Stimulated activated CD8-positive, alpha-beta memory T cell treated with anti-CD3 and anti-CD28 coated beads, Interleukin-12 subunit alpha, Interleukin-12 subunit beta, amount 100 ng/mL, for 1 hour (primary cell): ENCODE data around the gene ELOVL6.
"Not testable (repeated sequence)": the region's sequence is repeated elsewhere in the genome, so short reads cannot be mapped to it uniquely, and the experiment has no call there.

Source experiments
- DNase-seq: peaks from one replicate; pipeline ENCODE4 v3.0.0-alpha.2; 2020; ENCODE audit warnings: low read depth

The ELOVL6 gene

DNA sequence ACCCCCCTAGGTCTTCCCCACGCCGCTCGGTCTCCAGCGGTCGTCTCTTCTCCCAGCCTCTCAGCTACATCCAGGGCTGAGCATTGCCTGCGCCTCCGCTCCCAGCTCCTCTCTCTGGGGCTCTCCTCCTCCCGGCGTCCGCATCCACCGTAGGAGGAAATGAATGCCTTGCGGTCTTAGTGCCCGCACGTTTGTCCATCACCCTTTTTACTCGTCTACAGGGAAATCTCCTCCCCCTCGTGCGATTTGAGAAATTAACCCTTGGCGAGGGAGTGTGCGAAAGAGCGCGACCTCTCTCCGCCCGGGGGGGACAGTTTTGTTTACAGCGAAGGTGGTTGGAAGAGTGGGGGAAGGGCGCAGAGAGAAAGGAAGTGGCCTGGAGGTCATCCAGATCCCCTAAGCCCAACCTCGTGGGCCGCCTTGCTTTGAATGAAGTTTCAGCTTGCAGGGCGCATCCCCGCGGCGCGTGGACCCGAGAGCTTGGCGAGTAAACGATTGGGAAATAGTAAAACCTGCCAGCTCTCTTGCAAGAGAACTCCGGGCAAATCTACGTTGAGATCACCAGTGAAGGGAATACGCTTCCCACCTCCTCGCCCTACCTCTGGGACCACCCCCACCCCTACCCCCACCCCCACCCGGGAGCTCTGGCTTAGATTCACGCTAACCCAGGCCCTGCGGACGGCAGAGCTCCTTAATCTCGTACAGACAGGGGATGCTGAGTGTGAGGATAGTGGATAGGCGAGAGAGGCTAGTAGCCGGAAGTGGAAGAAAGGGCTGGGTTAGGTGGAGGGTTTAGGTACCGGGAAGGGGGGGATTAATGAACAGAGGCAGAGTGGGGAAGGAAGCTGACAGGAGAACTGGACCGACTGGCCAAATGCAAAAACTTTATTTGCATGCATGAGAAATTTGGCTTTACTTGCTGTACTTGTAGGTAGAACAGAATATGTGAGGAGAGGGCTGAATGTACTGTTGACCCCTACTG is at the start of gene ELOVL6:
ELOVL6 (minus strand) TSS at position 181 of the 982 bp plus-strand sequence. CDS start 280 bp downstream, outside the sequence.
- no peak for DNase-seq

DNA sequence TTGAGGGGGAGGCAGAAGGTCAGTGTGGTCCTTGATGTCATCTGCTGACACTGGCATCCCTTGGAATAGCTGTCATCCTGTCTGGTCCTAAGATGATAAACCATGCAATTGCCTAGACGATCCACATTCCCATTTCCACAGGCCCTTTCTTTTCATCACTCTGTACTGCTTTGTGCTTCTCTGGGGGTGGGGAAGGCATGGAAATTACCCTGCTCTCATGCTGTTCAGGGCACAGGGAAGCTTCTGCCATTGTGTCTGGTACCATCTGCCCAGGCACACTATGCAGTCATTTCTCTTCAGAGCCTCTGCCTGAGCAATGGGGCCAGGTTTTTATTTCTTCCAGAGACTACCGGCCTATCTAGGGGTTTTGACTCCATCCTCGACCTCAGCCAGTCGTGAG is 49.7 kb upstream of the ELOVL6 start:
- no peak for DNase-seq

DNA sequence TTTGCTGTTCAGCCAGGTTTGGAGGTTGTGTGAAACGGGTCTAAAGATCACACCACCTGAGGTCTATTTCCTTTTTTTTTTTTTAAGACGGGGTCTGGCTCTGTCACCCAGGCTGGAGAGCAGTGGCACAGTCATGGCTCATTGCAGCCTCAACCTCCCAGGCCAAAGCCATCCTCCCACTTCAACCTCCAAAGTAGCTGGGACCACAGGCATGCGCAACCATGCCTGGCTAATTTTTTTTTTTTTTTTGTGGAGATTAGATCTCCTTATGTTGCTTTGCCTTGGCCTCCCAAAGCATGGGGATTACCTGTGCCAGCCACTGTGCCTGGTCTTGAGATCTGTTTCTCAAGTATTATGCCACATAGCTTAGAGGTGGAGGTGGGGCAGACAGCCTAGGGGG is 49.2 kb upstream of the ELOVL6 start:
- DNase-seq, result no peak

DNA sequence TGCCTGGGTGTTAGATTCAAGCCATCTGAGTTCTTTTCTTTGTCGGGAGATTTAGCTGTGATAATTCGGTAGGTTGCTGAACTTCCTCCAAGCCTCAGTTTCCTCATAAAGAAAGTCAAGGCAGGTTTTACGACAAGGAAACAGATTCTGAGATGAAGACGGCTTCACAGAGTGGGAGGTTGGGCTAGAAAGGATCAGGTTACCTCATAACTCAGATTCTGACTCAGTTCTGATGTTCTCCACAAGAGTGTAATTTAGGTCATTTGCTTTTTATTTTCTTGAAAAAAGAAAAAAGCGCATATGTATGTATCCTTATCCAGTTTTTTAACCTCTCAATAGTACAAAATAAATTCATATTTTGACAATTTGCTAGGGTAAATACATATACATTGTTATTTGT is 47.2 kb upstream of the ELOVL6 start:
- no peak for DNase-seq

- no peak for DNase-seq
Measured at GRCh38 chr4:110236324-110236723, 37.9 kb upstream of the ELOVL6 start.

DNA sequence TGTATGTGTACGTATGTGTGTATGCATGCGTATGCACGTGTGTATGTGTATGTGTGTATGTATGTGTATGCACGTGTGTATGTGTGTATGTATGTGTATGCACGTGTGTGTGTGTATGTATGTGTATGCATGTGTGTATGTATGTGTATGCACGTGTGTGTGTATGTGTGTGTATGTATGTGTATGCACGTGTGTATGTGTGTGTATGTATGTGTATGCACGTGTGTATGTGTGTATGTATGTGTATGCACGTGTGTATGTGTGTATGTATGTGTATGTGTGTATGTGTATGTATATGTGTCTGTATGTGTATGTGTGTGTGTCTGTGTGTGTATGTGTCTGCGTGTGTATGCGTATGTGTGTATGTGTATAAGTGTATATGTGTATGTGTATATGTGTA is 35.2 kb upstream of the ELOVL6 start:
- not testable (repeated sequence) for DNase-seq

DNA sequence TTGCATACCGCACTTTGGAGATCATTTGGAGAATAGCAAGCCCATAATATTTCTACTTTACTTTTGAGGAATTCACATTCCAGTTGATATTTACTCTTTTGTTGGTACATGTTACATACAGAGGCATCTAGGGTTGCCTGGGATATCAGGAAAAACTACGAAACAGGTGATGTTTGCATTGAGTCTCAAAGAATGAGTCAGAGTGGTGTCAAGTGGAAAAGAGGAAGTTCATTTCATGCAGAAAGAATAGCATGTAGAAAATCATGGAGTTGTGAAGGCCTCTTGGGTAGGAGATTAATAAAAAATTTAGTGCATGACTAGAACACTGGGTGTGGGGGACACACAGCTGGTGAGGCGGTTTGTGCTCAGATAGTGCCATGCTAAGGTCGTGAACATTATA is 33.5 kb upstream of the ELOVL6 start:
- DNase-seq, result no peak

DNA sequence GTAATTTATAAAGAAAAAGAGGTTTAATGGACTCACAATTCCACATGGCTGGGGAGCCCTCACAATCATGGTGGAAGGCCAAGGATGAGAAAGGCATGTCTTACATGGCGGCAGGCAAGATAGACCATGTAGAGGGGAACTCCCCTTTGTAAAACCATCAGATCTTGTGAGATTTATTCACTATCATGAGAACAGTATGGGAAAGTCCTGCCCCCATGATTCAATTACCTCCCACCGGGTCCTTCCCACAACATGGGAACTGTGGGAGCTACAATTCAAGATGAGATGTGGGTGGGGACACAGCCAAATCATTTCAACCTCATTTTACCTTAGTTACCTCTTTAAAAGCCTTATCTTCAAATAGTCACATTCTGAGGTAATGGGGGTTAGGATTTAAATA is 30.9 kb upstream of the ELOVL6 start:
- DNase-seq, result no peak

- DNase-seq, result no peak
Measured at GRCh38 chr4:110224812-110225211, 26.4 kb upstream of the ELOVL6 start.

GRCh38 chr4:110224142-110224541 is 25.7 kb upstream of the ELOVL6 start:
- DNase-seq, result no peak

DNA sequence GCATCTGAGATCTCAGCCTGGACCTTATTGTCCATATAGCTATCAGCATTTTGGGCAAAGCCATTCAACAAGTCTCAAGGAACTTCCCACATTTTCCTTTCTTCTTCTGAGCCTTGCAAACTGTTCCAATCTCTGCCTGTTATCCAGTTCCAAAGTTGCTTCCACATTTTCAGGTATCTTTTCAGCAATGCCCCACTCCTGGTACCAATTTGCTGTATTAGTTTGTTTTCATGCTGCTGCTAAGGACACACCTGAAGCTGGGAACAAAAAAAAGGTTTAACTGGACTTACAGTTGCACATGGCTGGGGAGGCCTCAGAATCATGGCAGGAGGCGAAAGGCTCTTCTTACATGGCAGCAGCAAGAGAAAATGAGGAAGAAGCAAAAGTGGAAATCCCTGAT is 20.5 kb upstream of the ELOVL6 start:
- not testable (repeated sequence) for DNase-seq

DNA sequence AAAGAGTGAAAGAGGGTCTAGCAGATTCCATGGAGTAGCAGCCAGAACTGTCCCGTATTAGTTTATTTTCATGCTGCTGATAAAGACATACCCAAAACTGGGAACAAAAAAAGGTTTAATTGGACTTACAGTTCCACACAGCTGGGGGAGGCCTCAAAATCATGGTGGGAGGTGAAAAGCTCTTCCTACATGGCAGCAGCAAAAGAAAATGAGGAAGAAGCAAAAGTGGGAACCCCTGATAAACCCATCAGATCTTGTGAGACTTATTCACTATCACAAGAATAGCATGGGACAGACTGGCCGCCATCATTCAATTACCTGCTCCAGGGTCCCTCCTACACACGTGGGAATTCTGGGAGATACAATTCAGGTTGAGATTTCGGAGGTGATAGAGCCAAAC is 18.8 kb upstream of the ELOVL6 start:
- not testable (repeated sequence) for DNase-seq

DNA sequence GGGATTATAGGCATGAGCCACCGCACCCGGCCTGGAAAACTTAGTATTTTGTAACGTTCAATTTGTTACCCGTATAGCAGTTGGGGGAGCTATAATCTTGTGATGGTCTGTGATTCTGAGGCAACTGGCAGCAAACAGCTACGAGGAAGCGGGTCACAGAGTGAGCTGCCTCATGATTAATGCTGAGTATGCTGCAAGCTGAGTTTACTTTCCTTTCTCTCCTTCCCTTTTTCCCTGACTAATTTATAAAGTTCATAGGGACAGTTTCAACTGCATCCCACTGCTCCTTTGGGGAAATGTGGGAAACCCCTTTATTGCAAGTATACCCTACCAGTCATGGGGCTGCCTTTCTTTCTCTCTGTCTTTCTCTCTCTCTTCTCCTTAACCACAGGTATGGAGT is 17.7 kb upstream of the ELOVL6 start:
- no peak for DNase-seq

GRCh38 chr4:110211770-110212061 is 13.3 kb upstream of the ELOVL6 start:
- DNase-seq, result no peak

- DNase-seq, result no peak
Measured at GRCh38 chr4:110211007-110211769, 12.8 kb upstream of the ELOVL6 start.

GRCh38 chr4:110208419-110208818 is 10.0 kb upstream of the ELOVL6 start:
- DNase-seq, result no peak

- DNase-seq, result no peak
Measured at GRCh38 chr4:110207233-110207632, 8.8 kb upstream of the ELOVL6 start.

DNA sequence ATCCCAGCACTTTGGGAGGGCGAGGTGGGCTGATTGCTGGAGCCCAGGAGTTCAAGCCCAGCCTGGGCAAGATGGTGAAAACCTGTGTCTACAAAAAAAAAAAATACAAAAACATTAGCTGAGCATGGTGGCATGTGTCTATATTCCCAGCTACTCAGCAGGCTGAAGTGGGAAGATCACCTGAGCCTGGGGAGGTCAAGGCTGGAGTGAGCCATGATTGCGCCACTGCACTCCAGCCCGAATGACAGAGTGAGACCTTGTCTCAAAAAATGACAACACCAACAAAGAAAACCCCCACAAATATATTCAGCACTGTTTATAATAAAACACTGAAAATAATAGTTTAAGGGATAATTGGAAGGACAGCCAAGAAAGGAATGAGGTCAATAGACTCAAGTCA is 3.6 kb upstream of the ELOVL6 start:
- DNase-seq, result no peak

- DNase-seq, result no peak
Measured at GRCh38 chr4:110201502-110201901, 3.1 kb upstream of the ELOVL6 start.

GRCh38 chr4:110200689-110201088 is 2.3 kb upstream of the ELOVL6 start:
- no peak for DNase-seq

GRCh38 chr4:110198049-110198434 is 373 bp downstream of the ELOVL6 start:
- DNase-seq, result no peak

DNA sequence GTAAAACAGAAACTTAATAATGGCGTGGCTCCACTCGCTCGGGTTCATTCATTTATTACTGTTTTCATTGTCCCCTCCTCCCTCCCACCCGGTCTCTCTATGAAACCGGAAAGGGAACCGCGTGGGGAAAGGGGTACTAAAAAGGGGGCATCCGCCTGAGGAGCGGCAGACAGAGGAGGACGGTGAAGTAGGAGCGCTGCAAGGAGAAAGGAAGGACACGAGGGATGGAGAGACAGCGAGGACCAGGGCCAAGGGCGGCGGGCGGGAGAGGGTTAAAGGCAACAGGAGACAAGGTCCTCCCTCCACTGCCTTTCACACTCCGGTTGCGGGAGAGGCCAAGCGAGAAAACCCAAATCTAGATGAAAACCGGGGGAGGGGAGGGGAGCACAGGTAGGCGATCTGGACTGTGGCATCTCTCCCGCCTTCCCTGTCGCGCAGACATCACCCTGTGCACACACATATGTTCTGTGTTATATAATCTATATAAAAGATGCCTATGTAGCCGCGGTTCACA is 829 bp downstream of the ELOVL6 start:
- DNase-seq, result no peak

GRCh38 chr4:110196871-110197528 is 1.4 kb downstream of the ELOVL6 start:
- no peak for DNase-seq
